Right lung (tissue), 10 donors: Measurements from ENCODE around the gene COMP. TPM values are rescaled to one million over a fixed set of nuclear protein-coding genes. Genes with fewer than 3 reads are reported as not detected.
"Not testable (repeated sequence)": the region's sequence is repeated elsewhere in the genome, so short reads cannot be mapped to it uniquely, and the experiment has no call there.

Experiments
- DNase-seq, 2 donors: peaks; one replicate each; pipeline ENCODE4 v3.0.0-alpha.2; 2013
- long read RNA-seq, 8 donors: transcript quantifications; one replicate each; lab custom pipeline, GENCODE V29; 2026
- polyA plus RNA-seq, 5 donors: library from polyadenylated mRNA; unstranded; fragments of 120-200 nt; gene quantifications; one replicate each; pipeline versions ENCODE4 v1.2.1 to v1.2.3, GENCODE V29; 2013; ENCODE audit warnings: inconsistent platforms in 1 of 5, low replicate concordance in 1 of 5; ENCODE audit not compliant: insufficient read length in 5 of 5, insufficient read depth in 1 of 5

Gene COMP
- polyA plus RNA-seq: under 1 TPM in 1 of 5 donors, not detected in 4; 0.60 TPM
- long read RNA-seq, donor 1: 0 reads
- long read RNA-seq, donor 2: 0 reads
- long read RNA-seq, donor 3: 0 reads
- long read RNA-seq, donor 4: 0 reads
- long read RNA-seq, donor 5: 0 reads
- long read RNA-seq, donor 6: 0 reads
- long read RNA-seq, donor 7: 0 reads
- long read RNA-seq, donor 8: 0 reads

- no peak for DNase-seq
Measured at GRCh38 chr19:18790566-18791314, at the start of gene COMP. Gene COMP, minus strand, starts transcription at chr19:18791305. Its CDS starts 36 bp downstream, at chr19:18791269.

DNA sequence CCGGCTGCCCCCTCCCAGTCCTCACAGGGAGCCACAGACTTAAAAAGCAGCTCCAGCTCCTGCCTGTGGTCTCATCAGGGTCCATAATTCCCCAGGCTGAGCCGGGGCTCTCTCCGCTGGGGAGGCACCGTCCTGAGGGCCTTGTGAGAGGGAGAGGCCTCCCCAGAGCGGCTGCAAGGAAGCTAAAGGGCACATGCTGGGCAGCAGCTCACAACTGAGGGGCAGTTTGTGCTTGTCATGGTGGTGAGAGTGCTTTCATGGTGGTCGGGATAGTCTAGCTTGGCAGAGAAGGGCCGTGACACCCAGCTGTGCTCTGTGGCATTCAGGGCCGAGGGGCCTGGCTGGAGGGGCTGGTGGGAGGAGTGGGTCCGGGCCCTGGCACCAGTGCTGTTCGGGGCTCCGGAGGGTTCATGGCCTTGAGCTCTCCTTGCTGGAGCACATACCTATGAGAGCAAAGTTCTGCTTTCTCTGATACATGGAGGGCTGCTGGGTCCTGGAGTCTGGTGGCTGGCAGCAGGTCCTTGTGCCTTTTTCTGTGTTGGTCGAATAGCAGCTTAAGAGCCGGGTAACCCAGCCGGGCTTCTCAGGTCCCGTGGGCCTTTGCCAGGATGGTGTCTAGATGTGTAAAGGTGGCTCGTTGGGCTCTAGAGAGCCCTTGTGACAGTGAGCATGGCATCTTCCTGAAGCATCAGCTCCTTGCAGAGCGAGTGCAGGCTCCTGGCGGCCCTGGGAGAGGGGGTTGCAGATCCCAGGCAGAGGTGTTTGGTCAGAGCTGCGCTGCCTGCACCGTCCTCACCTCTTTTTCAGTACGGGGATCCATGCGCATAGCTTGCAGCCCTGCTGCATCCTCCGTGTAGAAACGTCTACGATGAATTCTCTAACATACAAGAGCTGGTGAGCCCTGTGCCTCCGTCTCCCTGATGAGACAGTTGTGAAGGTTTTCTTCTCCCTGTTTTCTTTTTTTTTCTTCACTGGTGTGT lies 49.5 kb upstream of the COMP start:
- DNase-seq: no peak

DNA sequence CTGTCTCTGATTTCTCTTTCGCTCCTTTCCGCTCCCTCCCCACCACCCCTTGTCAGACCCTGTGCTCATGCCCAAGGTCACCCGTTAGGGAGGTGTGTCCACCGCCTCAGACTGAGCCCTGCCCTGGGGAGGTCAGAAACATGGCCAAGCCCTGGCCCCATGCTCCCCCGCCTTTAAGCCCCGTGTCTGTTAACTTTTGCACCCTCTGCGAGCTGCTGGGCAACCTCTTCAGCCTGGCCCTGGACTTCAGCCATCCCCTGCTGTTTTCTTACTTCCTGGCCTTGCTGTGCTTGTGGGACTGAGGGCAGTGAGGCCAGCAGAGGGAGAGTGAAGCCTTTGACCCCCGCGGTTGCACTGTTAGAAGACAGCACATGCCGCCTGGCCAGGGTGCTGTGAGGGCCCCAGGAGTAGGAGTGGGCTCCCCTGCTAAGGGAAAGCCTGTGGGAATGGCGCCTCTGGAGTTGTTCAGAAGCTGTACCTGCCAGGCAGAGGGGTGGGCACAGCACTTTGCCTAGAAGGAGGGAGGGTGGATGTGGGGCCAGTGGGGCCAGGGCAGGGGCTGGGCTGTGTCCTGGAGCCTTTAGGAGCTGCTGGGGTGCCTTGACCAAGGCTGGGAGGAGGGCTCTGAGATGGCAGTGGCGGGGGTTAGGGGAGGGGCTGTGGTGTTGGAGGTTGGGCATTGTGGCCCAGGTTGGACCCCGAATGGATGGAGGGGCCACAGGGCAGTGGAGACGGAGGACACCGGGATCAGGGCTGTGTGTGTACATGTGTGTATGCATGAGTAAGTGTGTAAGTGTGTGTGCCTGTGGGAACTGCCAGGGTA lies 48.6 kb upstream of the COMP start:
- DNase-seq: no peak

GRCh38 chr19:18834644-18834984 lies 43.5 kb upstream of the COMP start:
- no peak for DNase-seq

- no peak for DNase-seq
Measured at GRCh38 chr19:18833849-18834643, 42.9 kb upstream of the COMP start.

- DNase-seq: no peak
Measured at GRCh38 chr19:18833141-18833476, 42.0 kb upstream of the COMP start.

DNA sequence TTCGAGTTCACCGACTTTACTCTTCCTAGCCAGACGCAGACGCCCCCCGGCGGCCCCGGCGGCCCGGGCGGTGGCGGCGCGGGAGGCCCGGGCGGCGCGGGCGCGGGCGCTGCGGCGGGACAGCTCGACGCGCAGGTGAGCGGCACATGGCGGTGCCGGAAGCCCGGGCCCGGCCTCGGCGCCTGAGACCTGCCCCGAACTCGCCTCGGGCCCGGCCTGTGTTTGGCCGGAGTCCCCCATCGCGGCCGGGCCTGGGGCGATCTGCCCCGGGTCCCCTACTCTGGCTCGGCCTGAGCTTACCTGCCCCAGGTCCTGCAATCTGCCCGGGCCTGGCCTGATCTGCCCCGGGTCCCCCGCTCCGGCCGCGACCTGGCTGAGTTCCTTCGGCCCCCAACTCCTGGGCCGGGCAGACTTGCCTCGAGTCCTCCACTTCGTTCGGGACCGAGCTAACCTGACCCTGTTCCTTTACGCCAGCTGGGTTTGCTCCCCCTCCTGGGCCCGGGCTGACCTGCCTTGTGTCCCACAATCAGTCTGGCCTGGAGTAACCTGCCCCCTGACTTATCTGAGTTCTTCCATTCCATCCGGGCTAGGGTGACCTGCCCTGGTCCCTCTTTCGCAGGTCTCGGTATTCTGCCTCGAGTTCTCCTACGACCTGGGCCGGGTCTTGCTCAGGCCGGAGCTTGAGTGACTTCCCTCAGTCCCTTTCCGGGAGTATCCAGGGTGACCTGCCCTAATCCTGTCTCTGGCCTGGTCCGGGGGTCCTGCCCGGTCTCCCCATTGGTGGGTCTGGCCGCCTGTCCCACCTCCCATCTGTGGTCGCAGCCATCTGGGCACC lies 41.4 kb upstream of the COMP start:
- DNase-seq: no peak

DNA sequence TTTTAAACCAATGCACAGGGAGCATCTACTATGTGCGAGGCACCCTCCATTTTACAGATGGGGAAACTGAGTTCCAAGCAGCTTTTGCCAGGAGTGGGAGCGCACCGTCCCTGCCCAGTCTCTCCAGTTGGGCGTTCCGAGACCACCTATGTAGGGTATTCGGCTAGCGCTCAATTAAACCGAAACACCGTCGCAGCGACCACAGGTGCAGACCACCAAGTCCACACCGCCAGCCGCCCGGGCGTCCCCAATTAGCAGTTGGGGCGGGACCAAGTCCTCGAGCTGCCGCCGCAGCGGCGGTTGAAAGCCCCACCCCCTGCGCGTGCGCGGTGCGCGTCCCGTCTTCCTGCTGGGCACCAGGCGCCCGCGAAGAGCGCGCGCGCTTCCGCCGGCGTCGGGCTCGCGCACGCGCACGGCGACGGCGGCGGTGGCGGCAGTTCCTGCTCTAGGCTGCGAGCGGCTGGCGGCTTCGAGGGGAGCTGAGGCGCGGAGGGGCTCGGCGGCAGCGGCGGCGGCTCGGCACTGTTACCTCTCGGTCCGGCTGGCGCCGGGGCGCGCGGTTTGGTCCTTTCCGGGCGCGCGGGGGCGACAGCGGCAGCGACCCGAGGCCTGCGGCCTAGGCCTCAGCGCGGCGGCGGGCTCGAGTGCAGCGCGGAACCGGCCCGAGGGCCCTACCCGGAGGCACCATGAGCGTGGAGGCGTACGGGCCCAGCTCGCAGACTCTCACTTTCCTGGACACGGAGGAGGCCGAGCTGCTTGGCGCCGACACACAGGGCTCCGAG lies 40.6 kb upstream of the COMP start, which contains the start of gene UPF1:
UPF1 (plus strand) TSS at position 436 of the 782 bp plus-strand sequence; CDS start at position 687, 251 bp downstream.
- peak; percentile 93 to 94 for DNase-seq

DNA sequence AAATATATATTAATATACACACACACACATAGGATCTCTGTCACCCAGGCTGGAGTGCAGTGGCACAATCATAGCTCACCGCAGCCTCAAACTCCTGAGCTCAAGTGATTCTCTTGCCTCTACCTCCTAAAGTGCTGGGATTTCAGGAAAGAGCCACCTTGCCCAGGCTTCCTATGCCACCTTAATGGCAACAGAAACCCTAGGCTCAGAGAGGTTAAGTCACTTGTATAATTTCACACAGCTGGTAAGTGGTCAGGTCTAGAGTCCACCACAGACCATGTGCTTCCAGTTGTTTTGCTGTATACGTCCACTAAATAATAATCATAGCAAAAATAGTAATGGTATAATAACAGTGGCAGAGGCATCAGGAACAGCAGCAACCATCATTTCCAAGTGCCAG lies 39.4 kb upstream of the COMP start:
- no peak for DNase-seq

DNA sequence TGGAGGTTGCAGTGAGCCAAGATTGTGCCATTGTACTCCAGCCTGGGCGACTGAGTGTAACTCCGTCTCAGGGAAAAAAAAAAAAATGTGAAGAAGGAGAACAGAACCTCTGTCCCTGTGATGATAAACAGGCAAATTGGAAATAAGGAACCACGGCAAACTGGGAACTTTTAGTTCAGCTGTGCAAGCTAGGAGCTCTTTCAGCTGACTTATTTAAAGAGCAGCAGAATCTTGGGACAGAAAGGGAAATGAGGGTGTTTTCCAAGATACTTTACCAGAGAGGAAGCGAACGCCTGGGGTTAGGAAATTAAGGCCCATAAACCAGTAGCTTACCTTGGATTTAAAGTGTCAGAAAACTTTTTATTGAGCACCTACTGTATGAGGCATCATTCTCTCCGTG lies 37.7 kb upstream of the COMP start:
- DNase-seq: no peak

DNA sequence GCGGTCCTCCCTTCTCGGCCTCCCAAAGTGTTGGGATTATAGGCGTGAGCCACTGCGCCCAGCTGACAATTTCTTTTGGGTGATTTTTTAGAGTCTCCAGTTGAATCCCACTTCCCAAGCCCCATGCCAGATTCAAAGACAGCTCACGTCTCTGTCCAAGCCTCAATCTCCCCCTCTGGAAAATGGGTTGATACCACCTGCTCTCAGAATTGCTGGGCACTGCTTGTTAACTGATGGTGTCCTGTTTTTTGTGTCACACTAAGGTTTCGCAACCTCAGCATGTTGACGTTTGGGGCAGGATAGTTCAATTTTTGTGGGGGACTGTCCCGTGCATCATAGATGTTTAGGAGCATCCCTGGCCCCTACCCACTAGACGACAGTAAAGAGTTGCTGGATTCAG lies 26.5 kb upstream of the COMP start:
- DNase-seq: no peak

DNA sequence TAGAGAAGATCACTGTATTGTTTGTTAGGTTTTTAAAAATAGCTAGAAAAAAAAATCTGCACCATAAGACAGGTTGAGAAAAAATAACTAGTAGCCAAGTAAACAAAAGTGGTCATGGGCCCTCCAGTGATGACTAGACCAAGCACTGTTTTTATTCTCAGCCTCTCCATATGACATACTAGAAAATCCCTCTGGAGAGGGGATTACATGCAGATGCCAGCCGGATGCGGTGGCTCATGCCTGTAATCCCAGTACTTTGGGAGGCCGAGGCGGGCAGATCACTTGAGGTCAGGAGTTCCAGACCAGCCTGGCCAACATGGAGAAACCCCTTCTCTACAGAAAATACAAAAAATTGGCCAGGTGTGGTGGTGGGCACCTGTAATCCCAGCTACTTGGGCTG lies 25.5 kb upstream of the COMP start:
- DNase-seq: not testable (repeated sequence)

DNA sequence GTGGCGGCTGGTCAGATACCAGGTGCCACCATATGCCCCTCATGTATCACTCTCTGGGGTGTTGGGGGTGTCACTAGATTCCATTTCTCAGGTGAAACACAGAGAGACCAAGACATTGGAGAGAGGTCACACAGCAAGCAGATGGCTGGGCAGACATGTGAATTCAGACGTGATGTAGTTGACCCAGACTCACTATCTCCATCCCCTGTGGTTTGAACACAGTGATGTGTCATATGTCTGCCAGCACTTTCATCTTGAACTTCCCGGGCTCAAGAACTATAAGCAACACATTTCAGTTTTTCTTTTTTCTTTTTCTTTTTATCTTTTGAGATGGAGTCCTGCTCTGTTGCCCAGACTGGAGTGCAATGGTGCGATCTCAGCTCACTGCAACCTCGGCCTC lies 24.6 kb upstream of the COMP start:
- DNase-seq: no peak

DNA sequence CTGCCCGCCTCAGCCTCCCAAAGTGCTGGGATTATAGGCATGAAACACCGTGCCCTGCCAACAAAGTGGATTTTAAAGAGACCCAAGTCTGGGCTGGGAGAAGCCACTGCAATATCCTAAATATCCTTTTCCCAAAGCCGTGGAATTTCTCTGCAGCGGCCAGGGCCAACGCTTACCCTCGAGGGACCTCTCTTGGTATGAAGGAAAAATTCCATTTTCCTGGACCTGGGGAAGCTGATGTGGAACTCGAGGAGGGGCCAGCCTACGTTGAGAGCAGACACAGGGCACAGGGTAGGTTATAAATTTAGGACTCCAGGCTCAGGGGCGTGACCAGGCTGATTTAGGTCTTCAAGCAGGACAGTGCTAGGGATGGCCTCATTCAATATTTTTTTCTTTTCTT lies 23.0 kb upstream of the COMP start:
- DNase-seq: no peak

DNA sequence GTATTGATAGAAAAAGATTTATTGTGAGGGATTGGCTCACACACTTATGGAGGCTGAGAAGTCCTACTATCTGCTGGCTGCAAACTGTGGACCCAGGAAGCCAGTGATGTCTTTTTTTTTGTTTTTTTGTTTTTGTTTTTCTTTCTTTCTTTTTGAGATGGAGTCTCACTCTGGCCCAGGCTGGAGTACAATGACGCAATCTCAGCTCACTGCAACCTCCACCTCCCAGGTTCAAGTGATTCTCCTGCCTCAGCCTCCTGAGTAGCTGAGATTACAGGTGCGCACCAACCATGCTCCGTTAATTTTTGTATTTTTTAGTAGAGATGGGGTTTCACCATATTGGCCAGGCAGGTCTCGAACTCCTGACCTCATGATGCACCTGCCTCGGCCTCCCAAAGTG lies 20.5 kb upstream of the COMP start:
- DNase-seq: not testable (repeated sequence)

DNA sequence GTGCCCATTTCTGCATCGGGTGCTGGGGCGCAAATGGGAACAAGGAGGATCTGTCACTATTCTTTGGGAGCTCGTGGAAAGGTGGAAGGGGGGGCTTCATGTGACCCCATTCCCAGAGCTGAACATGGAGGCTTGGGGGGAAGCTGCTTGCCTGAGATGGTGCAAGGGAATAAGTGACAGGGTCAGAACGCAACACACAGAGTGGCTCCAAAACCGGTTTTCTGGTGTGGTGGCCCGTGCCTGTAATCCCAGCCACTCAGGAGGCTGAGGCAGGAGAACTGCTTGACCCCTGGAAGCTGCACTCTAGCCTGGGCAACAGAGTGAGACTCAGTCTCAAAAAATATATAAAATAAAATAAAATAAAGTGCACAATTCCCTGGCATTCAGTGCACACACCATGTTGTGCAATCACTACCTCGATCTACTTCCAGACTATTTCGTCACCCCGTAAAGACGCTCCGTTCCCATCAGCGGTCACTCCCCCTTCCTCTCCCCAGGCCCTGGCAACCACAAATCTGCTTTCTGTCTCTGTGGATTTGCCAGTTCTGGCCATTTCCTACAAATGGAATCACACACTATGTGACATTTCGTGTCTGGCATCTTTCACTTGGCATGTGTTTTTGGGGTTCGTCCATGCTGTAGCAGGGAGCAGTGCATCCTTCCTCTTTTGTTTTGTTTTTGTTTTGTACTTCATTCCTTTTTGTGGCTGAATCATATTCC lies 18.2 kb upstream of the COMP start:
- peak; percentile 59 to 67 for DNase-seq

DNA sequence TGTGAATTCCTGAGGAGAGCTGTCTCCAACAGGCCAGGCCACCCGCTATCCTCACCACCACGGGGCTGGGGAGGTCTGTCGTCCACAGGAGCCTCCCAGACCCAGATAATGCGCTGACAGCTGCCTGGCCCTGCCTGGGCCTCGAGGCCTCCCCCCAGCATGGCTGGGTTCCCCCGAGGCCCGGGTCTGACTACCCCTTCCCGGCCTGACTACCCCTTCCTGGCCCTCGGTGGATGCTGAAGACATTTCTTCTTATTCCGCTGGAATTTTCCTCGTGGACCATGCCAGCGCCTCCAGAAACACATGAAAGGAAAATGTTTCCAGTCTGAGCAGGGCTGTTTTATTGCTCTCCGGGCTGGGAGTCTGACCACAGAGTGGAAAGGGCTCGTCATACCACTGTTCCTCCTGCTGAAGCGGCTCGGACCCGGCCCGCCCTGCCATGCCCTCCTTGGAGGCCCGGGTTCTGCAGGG lies 16.8 kb upstream of the COMP start:
- no peak for DNase-seq

DNA sequence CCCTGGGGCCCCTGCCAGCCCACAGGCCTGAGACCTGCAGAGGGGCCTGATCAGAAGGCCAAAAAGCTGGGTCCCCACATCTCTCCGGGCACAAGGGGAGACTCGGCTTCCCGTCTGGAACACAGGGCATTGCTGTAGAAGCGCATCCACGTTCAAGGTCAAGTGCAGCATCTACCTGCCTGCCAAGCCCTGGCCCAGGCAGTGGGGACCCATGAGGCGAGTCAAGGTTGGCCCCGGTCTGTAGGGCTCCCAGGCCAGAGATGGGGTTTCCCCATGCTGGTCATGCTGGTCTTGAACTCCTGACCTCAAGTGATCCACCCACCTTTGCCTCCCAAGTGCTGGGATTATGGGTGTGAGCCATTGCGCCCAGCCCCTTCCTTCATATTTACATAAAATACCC lies 13.5 kb upstream of the COMP start:
- no peak for DNase-seq
